Keratinocyte (primary cell): ENCODE results near the gene ST6GAL1. TPM values are rescaled to one million over a fixed set of nuclear protein-coding genes. Genes with fewer than 3 reads are reported as not detected.

Source experiments
- DNase-seq: peaks from one replicate; pipeline ENCODE4 v3.0.0-alpha.2; 2011; ENCODE audit warnings: low read depth, missing footprints, low spot score
- FAIRE-seq: peaks from 2 replicates; lab custom pipeline; 2011; peaks lifted over from hg19 to GRCh38; lab: Jason Lieb, UNC
- H2AFZ ChIP-seq: 2 replicates; pipeline ENCODE4 v1.6.0; 2012; ENCODE audit warnings: low read length, control low read depth, inconsistent platforms; ENCODE audit not compliant: control insufficient read depth
- H3K27ac ChIP-seq: 2 replicates; pipeline ENCODE4 v1.5.1; 2011; ENCODE audit warnings: low read length; ENCODE audit not compliant: control insufficient read depth, insufficient read depth
- H3K27me3 ChIP-seq: 3 replicates; pipeline ENCODE4 v1.6.0; 2011; ENCODE audit warnings: low read length; ENCODE audit not compliant: control insufficient read depth, insufficient read depth; ENCODE audit errors: extremely low read depth
- H3K36me3 ChIP-seq, 2 experiments: 2 replicates in 1 of 2; 3 replicates in 1 of 2; pipeline ENCODE4 v1.5.1; 2011; ENCODE audit warnings: low read length in 2 of 2, mild to moderate bottlenecking in 1 of 2; ENCODE audit not compliant: control insufficient read depth in 2 of 2, insufficient read depth in 2 of 2; ENCODE audit errors: extremely low read depth in 1 of 2
- H3K4me1 ChIP-seq: 3 replicates; pipeline ENCODE4 v1.5.1; 2011; ENCODE audit warnings: low read length; ENCODE audit not compliant: control insufficient read depth, insufficient read depth; ENCODE audit errors: extremely low read depth
- H3K4me2 ChIP-seq: 3 replicates; pipeline ENCODE4 v1.6.0; 2011; ENCODE audit warnings: low read depth, low read length; ENCODE audit not compliant: control insufficient read depth, insufficient read depth; ENCODE audit errors: extremely low read depth
- H3K4me3 ChIP-seq, 3 experiments: fragments of 200-600 bp in 1 of 3; sonication (generic) in 1 of 3; 2 replicates in 2 of 3; 3 replicates in 1 of 3; pipeline ENCODE4 v1.5.1; 2011 to 2016; ENCODE audit warnings: low read length in 3 of 3, mild to moderate bottlenecking in 3 of 3, control low read depth in 2 of 3, inconsistent platforms in 1 of 3, low read depth in 1 of 3, mixed read lengths in 1 of 3, mixed run types in 1 of 3, moderate library complexity in 1 of 3; ENCODE audit not compliant: control insufficient read depth in 2 of 3, insufficient read depth in 2 of 3; ENCODE audit errors: extremely low read depth in 1 of 3
- H3K79me2 ChIP-seq: 2 replicates; pipeline ENCODE4 v1.6.0; 2012; ENCODE audit warnings: low read length; ENCODE audit not compliant: control insufficient read depth, insufficient read depth
- H3K9ac ChIP-seq: 3 replicates; pipeline ENCODE4 v1.6.0; 2011; ENCODE audit warnings: low read length; ENCODE audit not compliant: control insufficient read depth, insufficient read depth; ENCODE audit errors: extremely low read depth
- H3K9me1 ChIP-seq: 3 replicates; pipeline ENCODE4 v1.6.0; 2011; ENCODE audit warnings: low read length; ENCODE audit not compliant: control insufficient read depth, insufficient read depth; ENCODE audit errors: extremely low read depth
- H3K9me3 ChIP-seq: 2 replicates; pipeline ENCODE4 v1.5.1; 2012; ENCODE audit warnings: low read depth, low read length; ENCODE audit not compliant: control insufficient read depth
- H4K20me1 ChIP-seq: 3 replicates; pipeline ENCODE4 v1.6.0; 2011; ENCODE audit warnings: low read length; ENCODE audit not compliant: control insufficient read depth, insufficient read depth; ENCODE audit errors: extremely low read depth
- EZH2 ChIP-seq: IDR thresholded peaks from one replicate; pipeline ENCODE4 v1.6.1; 2012; ENCODE audit warnings: inconsistent platforms, mild to moderate bottlenecking, low read length, moderate library complexity
- dilution Hi-C: fragments of 300-500 bp; cut with MboI; formaldehyde crosslinking; loops from one replicate; pipeline ENCODE4 v1.7.0; 2020; ENCODE audit warnings: low sequenced_read_pairs; ENCODE audit not compliant: extremely low pct_ligation_motif_present
- polyA plus RNA-seq, 5 experiments: library from polyadenylated mRNA; depleted of rRNA in 3 of 5; stranded (reverse) in 3 of 5; stranded (forward) in 1 of 5; unstranded in 1 of 5; fragments of >200 nt; gene quantifications; 1 replicate in 1 of 5; 2 replicates in 3 of 5; 3 replicates in 1 of 5; pipeline versions ENCODE4 v1.2.1 to v1.2.3, GENCODE V29; 2011 to 2012; ENCODE audit warnings: missing spikeins in 2 of 5, low read depth in 1 of 5, low replicate concordance in 1 of 5
- TF ChIP-seq, protein P1 (sequence below), 3 experiments: IDR thresholded peaks in 1 of 3; conservative IDR thresholded peaks in 1 of 3; optimal IDR thresholded peaks in 1 of 3; 2 replicates in 2 of 3; 3 replicates in 1 of 3; pipeline versions ENCODE3 to v1.5.1; 2011; ENCODE audit warnings: low read length in 3 of 3, mild to moderate bottlenecking in 3 of 3, moderate library complexity in 2 of 3, control low read depth in 1 of 3, inconsistent platforms in 1 of 3; ENCODE audit not compliant: insufficient read depth in 2 of 3; ENCODE audit errors: extremely low read depth in 1 of 3

The ST6GAL1 gene
- polyA plus RNA-seq, 1 donor (not counting 4 experiments of a cell fraction or from before 2014, with no cell fraction given): 7.5 TPM

DNA sequence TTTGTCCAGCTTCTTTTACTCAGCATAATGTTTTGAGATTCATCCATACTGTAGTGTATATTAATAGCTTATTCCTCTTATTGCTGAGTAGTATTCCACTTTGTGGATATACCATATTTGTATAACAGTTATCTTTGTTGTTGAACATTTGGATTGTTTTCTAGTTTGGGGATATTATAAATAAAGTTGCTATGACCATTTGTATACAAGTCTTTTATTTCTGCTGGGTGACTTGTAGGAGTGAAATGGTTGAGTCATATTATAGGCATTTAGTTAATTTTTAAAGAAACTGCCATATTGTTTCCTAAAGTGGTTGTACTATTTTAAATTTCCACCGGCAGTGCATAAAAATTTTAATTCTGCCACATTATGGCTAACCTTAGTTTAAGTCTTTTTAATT is 155.6 kb downstream of the ST6GAL1 start:
- no peak overlapping the region for H3K4me3 ChIP-seq
- H3K4me1 ChIP-seq: no peaks in the 10 kb centered on the region
- no peak overlapping the region for H3K27ac ChIP-seq
- FAIRE-seq: no peak
- H3K9ac ChIP-seq: no peak overlapping the region
- no peak overlapping the region for H3K4me2 ChIP-seq
- H2AFZ ChIP-seq: no peak overlapping the region
- no peaks in the 10 kb centered on the region for H4K20me1 ChIP-seq
- H3K9me3 ChIP-seq: no peaks in the 10 kb centered on the region
- TF ChIP-seq EZH2: no peak
- TF ChIP-seq, protein P1, sequence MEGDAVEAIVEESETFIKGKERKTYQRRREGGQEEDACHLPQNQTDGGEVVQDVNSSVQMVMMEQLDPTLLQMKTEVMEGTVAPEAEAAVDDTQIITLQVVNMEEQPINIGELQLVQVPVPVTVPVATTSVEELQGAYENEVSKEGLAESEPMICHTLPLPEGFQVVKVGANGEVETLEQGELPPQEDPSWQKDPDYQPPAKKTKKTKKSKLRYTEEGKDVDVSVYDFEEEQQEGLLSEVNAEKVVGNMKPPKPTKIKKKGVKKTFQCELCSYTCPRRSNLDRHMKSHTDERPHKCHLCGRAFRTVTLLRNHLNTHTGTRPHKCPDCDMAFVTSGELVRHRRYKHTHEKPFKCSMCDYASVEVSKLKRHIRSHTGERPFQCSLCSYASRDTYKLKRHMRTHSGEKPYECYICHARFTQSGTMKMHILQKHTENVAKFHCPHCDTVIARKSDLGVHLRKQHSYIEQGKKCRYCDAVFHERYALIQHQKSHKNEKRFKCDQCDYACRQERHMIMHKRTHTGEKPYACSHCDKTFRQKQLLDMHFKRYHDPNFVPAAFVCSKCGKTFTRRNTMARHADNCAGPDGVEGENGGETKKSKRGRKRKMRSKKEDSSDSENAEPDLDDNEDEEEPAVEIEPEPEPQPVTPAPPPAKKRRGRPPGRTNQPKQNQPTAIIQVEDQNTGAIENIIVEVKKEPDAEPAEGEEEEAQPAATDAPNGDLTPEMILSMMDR (optimal IDR thresholded peaks at IDR 0.05 in 1 of 3, IDR thresholded peaks at IDR 0.05 in 1 of 3, conservative IDR thresholded peaks at IDR 0.05 in 1 of 3; ENCODE audit: extremely low read depth in 1 of 3, insufficient read depth in 2 of 3, low read length in 3 of 3): no peak
- no peaks in the 10 kb centered on the region for H3K79me2 ChIP-seq
- dilution Hi-C loops: no loop called here
- no peaks in the 10 kb centered on the region for H3K27me3 ChIP-seq
- no peaks in the 10 kb centered on the region for H3K9me1 ChIP-seq
- H3K36me3 ChIP-seq: no peaks in the 10 kb centered on the region
- no peak for DNase-seq

DNA sequence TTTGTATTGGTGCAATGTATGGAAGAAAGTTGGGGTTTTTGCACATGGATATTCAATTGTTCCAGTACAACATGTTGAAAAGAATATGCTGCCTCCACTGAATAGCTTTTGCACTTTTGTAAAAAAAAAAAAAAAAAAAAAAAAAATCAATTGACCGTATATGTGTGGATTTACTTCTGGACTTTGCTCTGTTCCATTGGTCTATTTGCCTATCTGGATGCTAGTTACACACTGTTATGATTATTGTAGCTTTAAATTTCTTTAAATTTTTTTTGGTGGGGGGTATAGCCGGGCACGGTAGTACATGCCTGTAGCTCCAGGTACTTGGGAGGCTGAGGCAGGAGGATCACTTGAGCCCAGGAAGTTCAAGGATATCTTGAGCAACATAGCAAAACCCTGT is 156.5 kb downstream of the ST6GAL1 start:
- H4K20me1 ChIP-seq: no peaks in the 10 kb centered on the region
- H3K4me1 ChIP-seq: no peaks in the 10 kb centered on the region
- H3K4me3 ChIP-seq: no peak overlapping the region
- H3K79me2 ChIP-seq: no peaks in the 10 kb centered on the region
- no peak overlapping the region for H3K4me2 ChIP-seq
- no peaks in the 10 kb centered on the region for H3K9me1 ChIP-seq
- no peak for TF ChIP-seq EZH2
- TF ChIP-seq, protein P1 (optimal IDR thresholded peaks at IDR 0.05 in 1 of 3, IDR thresholded peaks at IDR 0.05 in 1 of 3, conservative IDR thresholded peaks at IDR 0.05 in 1 of 3; ENCODE audit: extremely low read depth in 1 of 3, insufficient read depth in 2 of 3, low read length in 3 of 3): no peak
- FAIRE-seq (no peak), DNase-seq (no peak)
- H3K27me3 ChIP-seq: no peaks in the 10 kb centered on the region
- no peaks in the 10 kb centered on the region for H3K9me3 ChIP-seq
- no peak overlapping the region for H3K9ac ChIP-seq
- H3K27ac ChIP-seq: no peak overlapping the region
- H3K36me3 ChIP-seq: no peaks in the 10 kb centered on the region
- no peak overlapping the region for H2AFZ ChIP-seq
- dilution Hi-C loops: no loop called here
